SK-N-MC (cell line): ENCODE results near the gene LOC128125822.

Experiments used
- DNase-seq: peaks from one replicate; pipeline ENCODE4 v3.0.0-alpha.2; 2011; ENCODE audit warnings: low read depth, low spot score
- H3K27ac ChIP-seq: fragments of 200-600 bp; sonication (generic); 2 replicates; pipeline ENCODE4 v1.5.1; 2016; ENCODE audit warnings: mixed run types
- H3K36me3 ChIP-seq: fragments of 200-600 bp; sonication (generic); 2 replicates; pipeline ENCODE4 v1.6.1; 2017; ENCODE audit warnings: antibody characterized with exemption, low read length, mixed read lengths; ENCODE audit not compliant: insufficient read depth
- H3K4me3 ChIP-seq: fragments of 200-600 bp; sonication (generic); 2 replicates; pipeline ENCODE4 v1.5.1; 2016
- H3K9ac ChIP-seq: fragments of 200-600 bp; sonication (generic); 2 replicates; pipeline ENCODE4 v1.8.0; 2017; ENCODE audit warnings: mixed run types, mixed read lengths; ENCODE audit not compliant: insufficient read length
- H3K9me3 ChIP-seq: fragments of 200-600 bp; sonication (generic); 2 replicates; pipeline ENCODE4 v1.6.1; 2017; ENCODE audit warnings: low read depth, mild to moderate bottlenecking, antibody characterized with exemption, low read length, moderate library complexity, mixed read lengths
- EZH2 ChIP-seq: fragments of 200-600 bp; sonication (generic); IDR thresholded peaks from one replicate; pipeline ENCODE4 v1.6.1; 2017; ENCODE audit warnings: antibody characterized with exemption
- FOXP2 ChIP-seq: optimal IDR thresholded peaks from 2 replicates; pipeline ENCODE3; 2011; ENCODE audit warnings: mild to moderate bottlenecking, moderate library complexity; ENCODE audit not compliant: insufficient read depth; ENCODE audit errors: extremely low read length, control extremely low read depth
- POLR2AphosphoS5 ChIP-seq: IDR thresholded peaks from 2 replicates; pipeline ENCODE4 v1.6.1; 2012; ENCODE audit warnings: mild to moderate bottlenecking, low read depth, low read length, borderline replicate concordance

Gene LOC128125822

GRCh38 chr6:63563235-63563634, 9.0 kb upstream of the LOC128125822 start:
- DNase-seq: no peak
- TF ChIP-seq EZH2: no peak
- no peak for TF ChIP-seq POLR2AphosphoS5
- TF ChIP-seq FOXP2: no peak
- no peaks in the 10 kb centered on the region for H3K9me3 ChIP-seq
- H3K4me3 ChIP-seq: no peak overlapping the region
- no peaks in the 10 kb centered on the region for H3K36me3 ChIP-seq
- H3K9ac ChIP-seq: no peak overlapping the region
- no peak overlapping the region for H3K27ac ChIP-seq

GRCh38 chr6:63565058-63565726, 7.1 kb upstream of the LOC128125822 start:
- TF ChIP-seq POLR2AphosphoS5: no peak
- no peak for TF ChIP-seq EZH2
- no peak for TF ChIP-seq FOXP2
- H3K9ac ChIP-seq: no peak overlapping the region
- H3K9me3 ChIP-seq: no peaks in the 10 kb centered on the region
- H3K4me3 ChIP-seq: no peak overlapping the region
- no peaks in the 10 kb centered on the region for H3K36me3 ChIP-seq
- no peak overlapping the region for H3K27ac ChIP-seq
- no peak for DNase-seq

- Histone ChIP-seq H3K4me3 (no peak overlapping the region), H3K27ac (no peak overlapping the region), H3K36me3 (no peaks in the 10 kb centered on the region), H3K9ac (no peak overlapping the region), H3K9me3 (no peaks in the 10 kb centered on the region)
- DNase-seq: no peak
- no peak for TF ChIP-seq EZH2
These were observed 6.3 kb upstream of the LOC128125822 start for GRCh38 chr6:63565727-63566596.

- DNase-seq: no peak
- no peak overlapping the region for H3K9ac ChIP-seq
- no peaks in the 10 kb centered on the region for H3K36me3 ChIP-seq
- TF ChIP-seq POLR2AphosphoS5 (no peak), EZH2 (no peak), FOXP2 (no peak)
- H3K4me3 ChIP-seq: no peak overlapping the region
- H3K9me3 ChIP-seq: no peaks in the 10 kb centered on the region
- no peak overlapping the region for H3K27ac ChIP-seq
These were observed 4.3 kb upstream of the LOC128125822 start for GRCh38 chr6:63567966-63568365.

GRCh38 chr6:63571361-63572043, 778 bp upstream of the LOC128125822 start:
- no peak for DNase-seq
- no peak for TF ChIP-seq EZH2
- no peak for TF ChIP-seq POLR2AphosphoS5
- no peak for TF ChIP-seq FOXP2

GRCh38 chr6:63572747-63573075, 431 bp downstream of the LOC128125822 start:
- no peak for DNase-seq
- H3K4me3 ChIP-seq: peak overlapping the region; percentile 93
- TF ChIP-seq EZH2: no peak
- no peak for TF ChIP-seq POLR2AphosphoS5
- TF ChIP-seq FOXP2: no peak
- no peaks in the 10 kb centered on the region for H3K9me3 ChIP-seq
- H3K27ac ChIP-seq: peak overlapping the region; percentile 83
- H3K9ac ChIP-seq: peak overlapping the region; percentile 94
- peaks cover 21% of the 10 kb centered on the region for H3K36me3 ChIP-seq

More at GRCh38 chr6:63571361-63572043, 778 bp upstream of the LOC128125822 start:
- Histone ChIP-seq H3K9ac (peak overlapping the region; percentile 16), H3K4me3 (peak overlapping the region; percentile 93), H3K27ac (no peak overlapping the region), H3K9me3 (no peaks in the 10 kb centered on the region), H3K36me3 (peaks cover 10% of the 10 kb centered on the region)

- TF ChIP-seq FOXP2 (no peak), EZH2 (no peak), POLR2AphosphoS5 (peak; percentile 60)
- Histone ChIP-seq H3K27ac (peak overlapping the region; percentile 83), H3K4me3 (peak overlapping the region; percentile 93), H3K36me3 (peaks cover 27% of the 10 kb centered on the region), H3K9me3 (no peaks in the 10 kb centered on the region), H3K9ac (peak overlapping the region; percentile 94)
- DNase-seq: no peak
These were observed 1.0 kb downstream of the LOC128125822 start for GRCh38 chr6:63573076-63573898.

- H3K9ac ChIP-seq: peak overlapping the region; percentile 94
- peak overlapping the region; percentile 93 for H3K4me3 ChIP-seq
- peaks cover 34% of the 10 kb centered on the region for H3K36me3 ChIP-seq
- DNase-seq: no peak
- no peaks in the 10 kb centered on the region for H3K9me3 ChIP-seq
- peak overlapping the region; percentile 83 for H3K27ac ChIP-seq
- TF ChIP-seq FOXP2 (no peak), POLR2AphosphoS5 (no peak), EZH2 (no peak)
These were observed 1.7 kb downstream of the LOC128125822 start for GRCh38 chr6:63573899-63574553.
